ENCODE data around the gene ACP5.
"Not testable (repeated sequence)": the region's sequence is repeated elsewhere in the genome, so short reads cannot be mapped to it uniquely, and the experiment has no call there.

The ACP5 gene

GRCh38 chr19:11596156-11596555 is 18.7 kb upstream of the ACP5 start:
- Mint-ChIP-seq H3K4me3 (no peak overlapping the region), H3K36me3 (peaks cover 7% of the 10 kb centered on the region), H3K4me1 (peaks cover 30% of the 10 kb centered on the region), H3K9me3 (no peaks in the 10 kb centered on the region), H3K27me3 (no peaks in the 10 kb centered on the region), H3K27ac (peak overlapping the region; percentile 87)
- CTCF ChIA-PET, result interaction anchor here (1.2 kb wide), 1 partner anchor 37 kb away, joined by 3 read pairs; the partner anchor contains the start of gene ELOF1
- DNase-seq, result no peak

- no peak for DNase-seq
- peaks cover 5% of the 10 kb centered on the region for H3K27me3 Mint-ChIP-seq
- H3K4me3 Mint-ChIP-seq, result no peak overlapping the region
- CTCF ChIA-PET, result no interaction called here
- H3K27ac Mint-ChIP-seq, result no peak overlapping the region
- H3K9me3 Mint-ChIP-seq, result no peaks in the 10 kb centered on the region
- peaks cover 2% of the 10 kb centered on the region for H3K36me3 Mint-ChIP-seq
- peaks cover 24% of the 10 kb centered on the region for H3K4me1 Mint-ChIP-seq
Measured at GRCh38 chr19:11594084-11594483, 16.6 kb upstream of the ACP5 start.

GRCh38 chr19:11587975-11588631 is 10.7 kb upstream of the ACP5 start:
- Mint-ChIP-seq H3K4me3 (no peak overlapping the region), H3K9me3 (no peaks in the 10 kb centered on the region), H3K4me1 (peaks cover 9% of the 10 kb centered on the region), H3K27me3 (peaks cover 21% of the 10 kb centered on the region), H3K36me3 (no peaks in the 10 kb centered on the region), H3K27ac (no peak overlapping the region)
- no peak for DNase-seq
- CTCF ChIA-PET, result interaction anchor here (0.6 to 12.7 kb wide), 6 partner anchors 28 to 207 kb away, joined by 3 to 127 read pairs (median 4); partner anchors contain the start of genes ECSIT and ELOF1

- peaks cover 21% of the 10 kb centered on the region for H3K27me3 Mint-ChIP-seq
- peak; percentile 85 for DNase-seq
- no peaks in the 10 kb centered on the region for H3K36me3 Mint-ChIP-seq
- CTCF ChIA-PET, result interaction anchor here (0.6 to 12.7 kb wide), 6 partner anchors 27 to 207 kb away, joined by 3 to 127 read pairs (median 4); partner anchors contain the start of genes ECSIT and ELOF1
- peaks cover 9% of the 10 kb centered on the region for H3K4me1 Mint-ChIP-seq
- H3K9me3 Mint-ChIP-seq, result no peaks in the 10 kb centered on the region
- no peak overlapping the region for H3K4me3 Mint-ChIP-seq
- H3K27ac Mint-ChIP-seq, result peak overlapping the region; percentile 12
Measured at GRCh38 chr19:11587302-11587974, 10.0 kb upstream of the ACP5 start.

- Mint-ChIP-seq H3K27ac (no peak overlapping the region), H3K4me3 (no peak overlapping the region), H3K27me3 (peaks cover 21% of the 10 kb centered on the region), H3K36me3 (no peaks in the 10 kb centered on the region), H3K4me1 (peaks cover 18% of the 10 kb centered on the region), H3K9me3 (no peaks in the 10 kb centered on the region)
- CTCF ChIA-PET, result interaction anchor here (0.5 to 12.7 kb wide), 4 partner anchors 26 to 460 kb away, joined by 3 to 127 read pairs (median 4); partner anchors contain the start of gene ELOF1
- DNase-seq, result no peak
Measured at GRCh38 chr19:11586331-11586730, 8.9 kb upstream of the ACP5 start.

GRCh38 chr19:11581740-11582139 is 4.3 kb upstream of the ACP5 start:
- Mint-ChIP-seq H3K27ac (peak overlapping the region; percentile 96), H3K9me3 (no peaks in the 10 kb centered on the region), H3K27me3 (peaks cover 11% of the 10 kb centered on the region), H3K4me3 (peak overlapping the region; percentile 62), H3K4me1 (peaks cover 36% of the 10 kb centered on the region), H3K36me3 (peaks cover 3% of the 10 kb centered on the region)
- peak; percentile 68 for DNase-seq
- CTCF ChIA-PET, result interaction anchor here (0.5 to 12.7 kb wide), 4 partner anchors 8 to 94 kb away, joined by 3 to 127 read pairs (median 4); partner anchors contain the start of gene ELOF1

- CTCF ChIA-PET, result interaction anchor here (0.9 to 12.7 kb wide), 2 partner anchors 20 to 44 kb away, joined by 6 to 127 read pairs; partner anchors contain the start of gene ELOF1
- no peak overlapping the region for H3K4me3 Mint-ChIP-seq
Measured at GRCh38 chr19:11580116-11580515, 2.7 kb upstream of the ACP5 start.

GRCh38 chr19:11578258-11579142 is 1.1 kb upstream of the ACP5 start:
- CTCF ChIA-PET, result interaction anchor here (0.6 to 1.4 kb wide), 3 partner anchors 18 to 286 kb away, joined by 3 to 4 read pairs (median 3); no protein-coding TSS in a partner anchor
- Mint-ChIP-seq H3K36me3 (peaks cover 4% of the 10 kb centered on the region), H3K4me1 (peaks cover 43% of the 10 kb centered on the region), H3K9me3 (no peaks in the 10 kb centered on the region), H3K27me3 (no peaks in the 10 kb centered on the region), H3K27ac (peak overlapping the region; percentile 14), H3K4me3 (peak overlapping the region; percentile 70)
- peak; percentile 57 for DNase-seq

More at GRCh38 chr19:11580116-11580515, 2.7 kb upstream of the ACP5 start:
- H3K27ac Mint-ChIP-seq, result no peak overlapping the region
- DNase-seq, result no peak
- peaks cover 3% of the 10 kb centered on the region for H3K27me3 Mint-ChIP-seq
- peaks cover 4% of the 10 kb centered on the region for H3K36me3 Mint-ChIP-seq
- no peaks in the 10 kb centered on the region for H3K9me3 Mint-ChIP-seq
- peaks cover 36% of the 10 kb centered on the region for H3K4me1 Mint-ChIP-seq

GRCh38 chr19:11576227-11576626 is 1.2 kb downstream of the ACP5 start:
- Mint-ChIP-seq H3K9me3 (no peaks in the 10 kb centered on the region), H3K27ac (no peak overlapping the region)
- CTCF ChIA-PET, result interaction anchor here (4.1 kb wide), 1 partner anchor 17 kb away, joined by 15 read pairs; the partner anchor contains the start of gene ELOF1

GRCh38 chr19:11574689-11575088 is 2.8 kb downstream of the ACP5 start:
- peaks cover 21% of the 10 kb centered on the region for H3K4me1 Mint-ChIP-seq
- DNase-seq, result no peak
- no peaks in the 10 kb centered on the region for H3K9me3 Mint-ChIP-seq
- no peak overlapping the region for H3K4me3 Mint-ChIP-seq
- no peaks in the 10 kb centered on the region for H3K27me3 Mint-ChIP-seq
- CTCF ChIA-PET, result interaction anchor here (4.1 kb wide), 1 partner anchor 15 kb away, joined by 15 read pairs; the partner anchor contains the start of gene ELOF1
- H3K27ac Mint-ChIP-seq, result no peak overlapping the region
- peaks cover 4% of the 10 kb centered on the region for H3K36me3 Mint-ChIP-seq

More at GRCh38 chr19:11576227-11576626, 1.2 kb downstream of the ACP5 start:
- no peak overlapping the region for H3K4me3 Mint-ChIP-seq
- H3K4me1 Mint-ChIP-seq, result peaks cover 31% of the 10 kb centered on the region
- H3K27me3 Mint-ChIP-seq, result no peaks in the 10 kb centered on the region
- DNase-seq, result no peak
- H3K36me3 Mint-ChIP-seq, result peaks cover 4% of the 10 kb centered on the region

GRCh38 chr19:11573763-11574162 is 3.7 kb downstream of the ACP5 start:
- H3K4me3 Mint-ChIP-seq, H3K27me3 Mint-ChIP-seq, DNase-seq, H3K9me3 Mint-ChIP-seq, H3K27ac Mint-ChIP-seq, H3K36me3 Mint-ChIP-seq: not testable (repeated sequence)
- H3K4me1 Mint-ChIP-seq, result peaks cover 17% of the 10 kb centered on the region
- CTCF ChIA-PET, result interaction anchor here (4.1 kb wide), 1 partner anchor 14 kb away, joined by 15 read pairs; the partner anchor contains the start of gene ELOF1

GRCh38 chr19:11573354-11573753 is 4.1 kb downstream of the ACP5 start:
- H3K27me3 Mint-ChIP-seq, H3K9me3 Mint-ChIP-seq: not testable (repeated sequence)
- CTCF ChIA-PET, result interaction anchor here (4.1 kb wide), 1 partner anchor 14 kb away, joined by 15 read pairs; the partner anchor contains the start of gene ELOF1

GRCh38 chr19:11570039-11570462 is 7.4 kb downstream of the ACP5 start:
- no peak for DNase-seq
- H3K4me3 Mint-ChIP-seq, result no peak overlapping the region
- CTCF ChIA-PET, result no interaction called here
- H3K27ac Mint-ChIP-seq, result no peak overlapping the region
- no peaks in the 10 kb centered on the region for H3K27me3 Mint-ChIP-seq
- no peaks in the 10 kb centered on the region for H3K9me3 Mint-ChIP-seq
- H3K36me3 Mint-ChIP-seq, result no peaks in the 10 kb centered on the region
- peaks cover 7% of the 10 kb centered on the region for H3K4me1 Mint-ChIP-seq

More at GRCh38 chr19:11573354-11573753, 4.1 kb downstream of the ACP5 start:
- DNase-seq, H3K36me3 Mint-ChIP-seq, H3K4me3 Mint-ChIP-seq, H3K27ac Mint-ChIP-seq: not testable (repeated sequence)
- H3K4me1 Mint-ChIP-seq, result peaks cover 15% of the 10 kb centered on the region

All from activated naive CD4-positive, alpha-beta T cell treated with anti-CD3 and anti-CD28 coated beads, Interleukin-2, amount 10 ng/mL, durations not matched to agents 7 days and 5 days (primary cell).